HG03039 (cell line): ENCODE measurements around the gene RPS2.
"Not testable (repeated sequence)": the region's sequence is repeated elsewhere in the genome, so short reads cannot be mapped to it uniquely, and the experiment has no call there.

Experiments
- ATAC-seq: cut with Tn5 transposase; IDR thresholded peaks from one replicate; pipeline ENCODE4 v1.9.1; 2021; ENCODE audit warnings: mild to moderate bottlenecking, moderate library complexity; ENCODE audit not compliant: unreplicated experiment

The RPS2 gene

DNA sequence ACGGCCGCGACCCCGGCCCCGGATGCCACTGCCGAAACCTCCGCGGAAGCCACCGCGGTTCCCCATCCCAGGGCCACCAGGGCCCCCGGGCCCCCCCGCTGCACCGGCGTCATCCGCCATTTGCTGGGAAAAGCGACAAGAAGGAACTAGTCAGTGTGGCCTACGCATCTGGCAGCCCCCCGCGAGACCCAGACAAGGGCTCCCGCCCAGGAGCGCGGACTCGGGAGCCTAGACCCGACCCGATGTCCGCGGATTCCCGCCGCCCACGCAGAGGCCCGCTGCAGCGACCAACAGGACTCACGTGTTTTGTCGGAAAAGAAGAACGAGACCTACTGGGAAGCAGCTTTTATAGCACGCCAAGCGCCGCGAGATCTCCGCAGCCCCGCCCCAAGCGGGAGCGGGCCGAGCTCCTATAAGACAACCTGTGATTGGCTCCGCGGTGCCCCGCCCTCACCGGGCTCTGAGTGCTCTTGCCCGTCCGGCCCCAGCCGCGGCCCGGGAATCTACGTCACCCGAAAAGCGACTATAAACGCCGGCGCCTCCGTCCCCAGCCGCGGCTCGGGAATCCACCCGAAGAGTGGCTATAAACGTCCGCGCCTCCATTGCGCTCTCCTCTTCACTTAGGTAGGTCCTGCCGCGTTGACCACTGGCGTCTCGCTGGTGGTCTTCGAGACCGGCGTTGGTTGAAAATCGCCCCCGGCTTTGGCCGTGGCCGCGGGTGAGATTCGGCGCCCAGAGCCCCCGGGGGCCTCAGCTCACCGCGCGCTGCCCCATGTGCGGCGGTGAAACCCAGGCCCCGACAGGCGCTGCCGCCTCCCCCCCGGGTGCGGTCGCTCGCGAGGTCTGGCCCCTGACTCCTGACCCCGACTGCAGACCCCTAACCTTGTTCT lies at the start of gene RPS2:
Gene RPS2 (minus strand): TSS at position 321 of the 890 bp plus-strand sequence. CDS start 201 bp downstream, at position 120.
- peak; percentile 78 for ATAC-seq

GRCh38 chr16:2013527-2013926 lies 48.9 kb upstream of the RPS2 start:
- no peak for ATAC-seq

GRCh38 chr16:2011726-2012125 lies 47.1 kb upstream of the RPS2 start:
- not testable (repeated sequence) for ATAC-seq

GRCh38 chr16:2009791-2010510 lies 45.3 kb upstream of the RPS2 start, which contains the start of gene ZNF598:
TSS of gene ZNF598 (minus strand) at chr16:2009821.
- peak; percentile 80 for ATAC-seq

GRCh38 chr16:2009164-2009711 lies 44.6 kb upstream of the RPS2 start:
- ATAC-seq = peak; percentile 25

DNA sequence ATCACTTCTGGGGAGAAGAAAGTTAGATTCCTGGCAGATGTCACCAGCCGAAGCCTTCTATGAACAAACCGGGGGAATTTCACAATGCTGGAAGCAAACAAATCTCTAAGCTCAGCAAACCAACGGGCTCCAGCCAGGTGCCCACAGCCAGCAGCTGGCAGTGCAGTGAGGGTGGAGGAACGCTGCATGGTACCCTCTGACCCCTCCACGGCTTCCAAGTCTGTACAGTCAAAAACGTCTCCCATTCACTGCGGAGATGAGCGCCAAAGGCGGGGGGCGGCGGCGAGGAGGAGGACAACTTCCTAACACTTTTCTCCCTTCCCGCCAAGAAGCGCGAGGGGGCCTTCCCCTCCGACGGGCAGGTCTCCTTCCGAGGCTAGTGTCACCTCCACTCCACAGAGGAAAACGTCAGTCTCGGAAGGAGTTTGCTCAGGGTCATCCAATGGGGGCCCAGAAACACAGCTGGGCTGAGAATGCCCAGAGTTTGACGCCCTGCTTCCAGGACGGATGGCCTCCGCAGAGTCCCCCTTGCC lies 44.1 kb upstream of the RPS2 start:
- ATAC-seq = no peak

DNA sequence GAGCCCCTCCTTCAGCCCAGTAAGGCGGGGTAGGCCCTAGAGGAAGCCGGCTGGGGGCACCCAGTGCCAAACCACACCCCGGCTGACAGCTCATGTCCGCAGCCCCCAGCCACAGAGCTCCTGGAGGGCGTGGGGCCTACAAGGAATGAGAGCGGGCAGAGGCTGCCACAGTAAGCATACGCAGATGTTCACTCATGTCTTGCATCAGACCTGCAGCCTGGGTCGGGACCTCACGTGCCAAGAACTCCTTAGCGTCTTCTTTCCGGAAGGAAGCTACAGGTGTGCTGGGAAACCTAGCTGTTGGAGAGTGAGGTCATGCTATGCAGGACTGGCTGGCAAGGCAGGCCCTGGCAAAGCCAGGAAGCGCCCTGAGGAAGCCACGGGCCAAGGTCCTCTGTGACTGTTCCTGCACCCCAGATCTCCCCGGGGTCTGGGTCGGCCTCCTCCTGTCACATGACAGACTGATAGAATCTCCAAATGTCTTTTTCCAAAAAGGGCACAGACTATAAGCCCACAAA lies 43.4 kb upstream of the RPS2 start:
- no peak for ATAC-seq

- ATAC-seq = no peak
These were observed 42.6 kb upstream of the RPS2 start for GRCh38 chr16:2007081-2007836.

- no peak for ATAC-seq
These were observed 41.7 kb upstream of the RPS2 start for GRCh38 chr16:2006317-2006716.

GRCh38 chr16:2005646-2006045 lies 41.0 kb upstream of the RPS2 start:
- ATAC-seq = no peak

GRCh38 chr16:2004795-2005517 lies 40.3 kb upstream of the RPS2 start:
- ATAC-seq = no peak

DNA sequence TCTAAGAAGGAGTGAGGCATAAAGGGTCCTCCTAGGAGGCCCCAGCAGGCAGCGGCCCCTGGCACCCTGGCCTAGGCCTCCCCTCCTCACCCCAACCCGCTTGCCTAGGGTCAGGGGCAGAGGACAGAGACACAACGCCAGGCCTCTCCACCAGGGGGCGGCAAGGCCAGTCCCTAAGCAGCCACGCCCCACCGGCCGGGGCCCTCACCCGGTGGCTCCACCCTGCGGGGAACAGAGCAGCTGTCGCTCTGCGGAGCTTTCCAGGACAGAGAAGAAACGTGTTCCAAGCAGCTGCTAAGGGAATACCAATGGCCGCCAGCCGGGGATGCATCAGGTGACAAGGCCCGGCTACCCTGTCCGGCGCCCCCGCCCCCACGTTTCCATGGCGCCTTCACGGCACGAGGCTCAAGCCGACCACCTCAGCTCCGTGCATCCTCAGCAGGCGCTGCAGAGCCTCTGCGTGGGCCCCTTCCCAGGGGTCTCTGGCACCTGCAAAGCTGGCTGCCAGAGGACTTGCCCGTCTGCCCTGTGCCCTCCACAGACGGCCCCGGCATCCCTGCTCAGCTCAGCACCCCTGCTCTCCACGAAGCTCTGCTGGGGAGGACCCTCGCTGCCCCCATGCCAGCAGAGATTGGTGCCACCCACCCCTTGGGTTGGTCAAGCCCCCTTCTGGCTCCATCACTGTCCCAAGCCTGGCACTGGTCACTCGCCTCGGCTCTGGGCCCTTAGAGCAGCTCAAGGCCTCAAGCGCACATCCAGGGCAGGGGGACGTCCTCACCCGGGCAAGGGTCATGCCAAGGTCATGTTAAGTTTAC lies 39.4 kb upstream of the RPS2 start:
- ATAC-seq = no peak

DNA sequence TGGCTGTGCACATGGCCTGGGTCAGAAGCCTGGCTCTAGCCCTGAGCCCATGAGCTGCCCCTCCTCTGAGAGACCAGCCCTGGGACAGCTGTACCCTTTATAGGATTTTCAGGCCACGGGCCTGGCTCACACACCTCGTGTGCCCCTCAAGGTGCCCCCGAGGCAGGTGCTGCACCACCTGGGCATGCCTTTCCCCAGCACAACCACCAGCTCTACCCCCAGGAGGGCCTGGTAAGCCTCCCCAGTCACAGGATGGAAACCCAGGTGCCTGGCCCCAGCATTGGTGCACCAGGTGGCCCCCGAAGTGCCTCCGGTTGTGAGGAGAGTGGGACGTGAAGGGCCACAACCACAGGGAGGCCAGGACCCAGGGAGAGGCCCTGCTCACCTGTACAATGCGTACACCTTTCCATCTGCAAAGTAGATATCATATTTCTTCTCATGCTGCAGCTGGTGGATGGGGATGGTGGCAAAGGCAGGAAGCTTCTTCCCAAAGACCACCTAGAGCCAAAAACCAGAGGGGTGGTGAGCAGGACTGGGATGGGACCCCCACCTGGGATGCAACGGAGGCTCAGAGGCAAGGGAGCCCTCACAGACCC lies 38.7 kb upstream of the RPS2 start:
- no peak for ATAC-seq

DNA sequence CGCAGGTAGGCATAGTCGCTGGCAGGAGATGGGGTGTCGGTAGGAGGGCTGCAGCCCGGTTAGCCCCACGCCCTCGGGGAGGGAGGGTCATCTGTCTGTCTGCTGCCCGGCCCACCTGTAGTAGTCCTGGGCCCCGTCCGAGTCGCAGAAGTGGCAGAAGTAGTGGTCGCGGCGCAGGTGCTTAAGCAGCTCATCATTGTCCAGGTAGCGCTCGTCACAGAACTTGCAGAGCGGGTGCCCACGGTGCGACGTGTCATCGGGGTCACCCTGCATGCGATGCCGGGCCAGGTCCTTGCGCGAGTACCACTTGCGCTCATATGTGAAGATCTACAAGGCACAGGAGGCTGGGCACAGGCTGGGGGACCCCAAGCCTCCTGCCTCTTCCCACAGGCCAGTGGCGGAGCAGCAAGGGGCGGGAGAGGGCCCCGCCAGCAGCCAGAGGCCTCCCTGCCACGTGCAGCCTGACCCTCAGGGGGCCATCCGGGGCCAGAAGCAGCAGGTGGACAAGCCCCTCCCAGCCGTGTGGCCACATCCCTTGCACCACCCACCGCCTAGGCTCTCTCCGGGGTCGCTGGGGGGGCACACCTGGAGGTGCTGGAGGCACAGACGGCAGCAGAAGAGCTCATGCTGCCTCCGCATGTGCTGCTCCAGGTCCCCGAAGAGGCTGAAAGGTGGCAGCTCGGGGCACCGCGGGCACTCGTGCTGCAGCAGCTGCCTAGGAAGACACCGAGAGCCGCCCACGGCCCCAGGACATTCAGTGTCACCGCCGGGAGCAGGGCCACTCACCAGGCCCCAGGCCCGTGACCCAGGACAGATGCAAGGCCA lies 38.0 kb upstream of the RPS2 start:
- no peak for ATAC-seq

DNA sequence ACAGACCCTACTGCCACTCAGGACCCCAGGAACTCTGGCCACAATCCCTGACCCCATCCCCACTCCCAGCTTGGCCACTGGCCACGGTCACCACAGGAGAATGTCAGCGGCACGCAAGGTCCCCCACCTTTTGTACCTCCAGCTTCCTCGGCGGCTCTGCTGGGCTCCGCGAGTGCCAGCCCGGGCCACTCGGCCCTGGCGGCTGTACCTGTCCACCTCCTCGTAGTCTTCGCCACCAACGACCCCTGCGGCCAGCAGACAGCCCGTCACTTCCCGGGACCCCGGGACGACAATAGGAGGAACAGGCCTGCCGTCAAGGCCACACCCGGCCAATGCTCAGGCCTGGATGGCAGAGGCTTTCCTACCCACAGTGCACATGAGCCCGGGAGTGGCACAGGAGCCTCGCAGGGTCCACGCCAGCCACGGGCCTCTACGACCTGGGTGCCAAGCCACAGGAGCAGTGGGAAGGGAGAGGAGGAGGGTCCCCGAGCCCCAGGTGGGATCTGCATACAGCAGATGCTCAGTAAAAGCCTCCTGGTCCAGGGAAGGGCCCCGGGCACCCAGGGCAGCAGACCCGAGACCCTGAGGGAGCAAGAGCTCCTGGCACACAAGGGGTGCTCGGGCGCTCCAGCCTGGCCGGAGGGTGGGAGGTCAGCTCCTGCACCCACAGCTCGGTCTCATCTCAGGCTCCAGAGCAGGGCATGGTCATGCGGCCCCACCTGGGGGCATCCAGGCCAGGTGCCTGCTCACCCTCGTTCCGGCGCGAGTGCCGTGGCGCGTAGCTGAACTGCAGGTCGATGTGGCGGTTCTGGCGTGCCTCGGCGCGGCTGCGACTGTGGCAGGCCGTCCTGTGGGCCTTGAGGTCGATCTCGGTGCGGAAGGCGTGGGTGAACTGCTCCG lies 37.1 kb upstream of the RPS2 start:
- no peak for ATAC-seq

DNA sequence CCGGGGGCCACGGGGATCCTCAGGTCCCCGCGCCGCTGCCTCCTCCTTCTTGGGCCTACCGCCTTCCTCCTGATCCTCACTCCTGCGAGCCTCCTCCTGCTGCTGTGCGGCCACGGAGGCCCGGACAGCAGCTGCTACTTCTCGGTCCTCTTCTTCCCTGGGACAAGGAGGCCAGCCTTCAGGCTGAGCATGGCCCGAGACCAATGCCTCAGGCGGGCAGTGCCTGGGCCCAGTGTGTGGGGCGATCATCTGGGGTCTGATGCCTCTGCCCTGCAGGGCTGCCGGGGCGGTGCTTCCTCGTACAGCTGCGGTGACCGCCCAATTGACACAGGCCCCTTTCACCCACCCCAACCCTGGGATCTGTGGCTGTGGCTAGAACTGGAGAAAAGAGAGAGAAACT lies 36.4 kb upstream of the RPS2 start:
- no peak for ATAC-seq
